Measurements from ENCODE around the gene SEC14L3. TPM values are rescaled to one million over a fixed set of nuclear protein-coding genes. Genes with fewer than 3 reads are reported as not detected.

SEC14L3 gene
- total and polyA plus RNA-seq, 2 of the 13 experiments (the other 11 are each of a cell fraction or from before 2014, with no cell fraction given): not detected

GRCh38 chr22:30497466-30498150 lies 25.8 kb upstream of the SEC14L3 start (continued):
- 0 out of 2 replicates have a peak, but pooled peaks have one; percentile 45 for TF ChIP-seq CHD4 (IDR thresholded peaks at IDR 0.05; ENCODE audit: borderline replicate concordance, low read length)
- TF ChIP-seq ZNF274 (CRISPR knock-in tag; IDR thresholded peaks at IDR 0.05): no peak
- TF ChIP-seq HMGXB4 (CRISPR knock-in tag; IDR thresholded peaks at IDR 0.05; ENCODE audit: borderline replicate concordance in 1 of 2, low read depth in 1 of 2): no peak
- peak; percentile 87 for TF ChIP-seq HMG20B (CRISPR knock-in tag; conservative IDR thresholded peaks at IDR 0.05)
- TF ChIP-seq SOX13 (IDR thresholded peaks at IDR 0.05): no peak
- peak in 1 of 2 experiments; percentile 64; a peak in 1 of 4 replicates for TF ChIP-seq SOX13 (CRISPR knock-in tag; conservative IDR thresholded peaks at IDR 0.05 in 1 of 2, IDR thresholded peaks at IDR 0.05 in 1 of 2)
- 0 out of 2 replicates have a peak, but pooled peaks have one; percentile 31 for TF ChIP-seq NFKBIZ (CRISPR knock-in tag; IDR thresholded peaks at IDR 0.05)
- TF ChIP-seq ZBTB33 (CRISPR knock-in tag; IDR thresholded peaks at IDR 0.05): no peak
- TF ChIP-seq SKIL (CRISPR knock-in tag; IDR thresholded peaks at IDR 0.05; ENCODE audit: borderline replicate concordance): peak; percentile 52; the same call in 1 of the 2 replicates
- peak; percentile 88 for TF ChIP-seq RXRB (CRISPR knock-in tag; IDR thresholded peaks at IDR 0.05; ENCODE audit: borderline replicate concordance)
- no peak for TF ChIP-seq MEIS2 (CRISPR knock-in tag; IDR thresholded peaks at IDR 0.05)
- TF ChIP-seq TCF7 (IDR thresholded peaks at IDR 0.05; ENCODE audit: low read depth): 0 out of 2 replicates have a peak, but pooled peaks have one; percentile 11
- TF ChIP-seq NRL (CRISPR knock-in tag; IDR thresholded peaks at IDR 0.05; ENCODE audit: borderline replicate concordance): no peak
- peak; percentile 95 for TF ChIP-seq NR2F2 (IDR thresholded peaks at IDR 0.05; ENCODE audit: borderline replicate concordance, low read depth)
- TF ChIP-seq THAP11 (CRISPR knock-in tag; IDR thresholded peaks at IDR 0.05): 0 out of 2 replicates have a peak, but pooled peaks have one; percentile 17
- TF ChIP-seq MAFK (conservative IDR thresholded peaks at IDR 0.05 in 1 of 2, IDR thresholded peaks at IDR 0.05 in 1 of 2; ENCODE audit: low read length in 2 of 2): no peak
- TF ChIP-seq SOX6 (IDR thresholded peaks at IDR 0.05): no peak
- peak; percentile 59; the same call in 1 of the 2 replicates for TF ChIP-seq SOX6 (CRISPR knock-in tag; IDR thresholded peaks at IDR 0.05)
- TF ChIP-seq RXRA (CRISPR knock-in tag; IDR thresholded peaks at IDR 0.05): peak; percentile 38; the same call in 1 of the 2 replicates
- peak; percentile 64 for TF ChIP-seq TBL1XR1 (IDR thresholded peaks at IDR 0.05; ENCODE audit: borderline replicate concordance, low read length, partially characterized antibody)

Data from HepG2 (cell line).